LNCaP clone FGC (cell line): ENCODE results near the gene GPANK1.

Experiments
- DNase-seq: peaks from one replicate; pipeline ENCODE4 v3.0.0-alpha.2; 2011; ENCODE audit warnings: low read depth
- H3K4me3 ChIP-seq: 2 replicates; pipeline ENCODE4 v1.5.1; 2011; ENCODE audit warnings: mild to moderate bottlenecking, low read depth, low read length, control low read depth
- CTCF ChIP-seq: IDR thresholded peaks from 2 replicates; pipeline ENCODE4 v1.5.1; 2012; ENCODE audit warnings: mild to moderate bottlenecking; ENCODE audit not compliant: control insufficient read depth, insufficient read depth; ENCODE audit errors: extremely low read depth

Gene GPANK1

GRCh38 chr6:31658158-31658688, 6.6 kb downstream of the GPANK1 start:
- DNase-seq = no peak
- no peak for TF ChIP-seq CTCF
- no peak overlapping the region for H3K4me3 ChIP-seq

- TF ChIP-seq CTCF = no peak
- DNase-seq = no peak
- no peak overlapping the region for H3K4me3 ChIP-seq
These were observed 7.2 kb downstream of the GPANK1 start for GRCh38 chr6:31657406-31658157.

GRCh38 chr6:31655349-31656237, 9.2 kb downstream of the GPANK1 start, which contains the start of gene APOM:
APOM (plus strand) TSS chr6:31655894; CDS start chr6:31655967, 73 bp downstream.
- DNase-seq = no peak
- H3K4me3 ChIP-seq = no peak within 1 kb of the TSS
- no peak for TF ChIP-seq CTCF

GRCh38 chr6:31654574-31655348, 10.0 kb downstream of the GPANK1 start:
- no peak for DNase-seq
- no peak overlapping the region for H3K4me3 ChIP-seq
- TF ChIP-seq CTCF = no peak

GRCh38 chr6:31652925-31653724, 11.7 kb downstream of the GPANK1 start:
- no peak for DNase-seq

More at GRCh38 chr6:31652925-31653724, 11.7 kb downstream of the GPANK1 start:
- H3K4me3 ChIP-seq = peak overlapping the region; percentile 80
- no peak for TF ChIP-seq CTCF
